ENCODE results near the gene RRP8. TPM values are rescaled to one million over a fixed set of nuclear protein-coding genes. Genes with fewer than 3 reads are reported as not detected.

RRP8 gene
- total RNA-seq, 1 experiment from 2014 or later, result 17.8 TPM

- H3K4me1 ChIP-seq (ENCODE audit: control insufficient read depth in 1 of 2, insufficient read depth in 2 of 2, low read length in 2 of 2), result no peaks in the 10 kb centered on the region
- H3K27ac ChIP-seq (ENCODE audit: low read depth, low read length), result no peak overlapping the region
- DNase-seq (ENCODE audit: low read depth, low spot score) (no peak), ATAC-seq (no peak)
- H3K4me2 ChIP-seq (ENCODE audit: low read length), result no peak overlapping the region
- BruUV-seq (replicated peaks), result no TSS peak
- no peaks in the 10 kb centered on the region for H4K20me1 ChIP-seq (ENCODE audit: insufficient read depth)
- no peak overlapping the region for H3K9ac ChIP-seq (ENCODE audit: low read length)
- H3K9me3 ChIP-seq (ENCODE audit: control insufficient read depth in 1 of 2, insufficient read depth in 1 of 2, low read depth in 1 of 2, low read length in 2 of 2), result no peaks in the 10 kb centered on the region
- RAD21 ChIA-PET (ENCODE audit: low non-redundant PET in 1 of 2, low total read pairs in 2 of 2, uncharacterized antibody in 2 of 2, unreplicated experiment in 2 of 2), result no interaction called here
- no peak overlapping the region for H3K4me3 ChIP-seq (replicated peaks in 1 of 2; ENCODE audit: low read depth in 1 of 2, low read length in 2 of 2)
- H3K36me3 ChIP-seq (ENCODE audit: control insufficient read depth in 1 of 2, insufficient read depth in 2 of 2, low read length in 2 of 2), result no peaks in the 10 kb centered on the region
- intact Hi-C loops (cut with micrococcal nuclease), result no loop called here
- no peaks in the 10 kb centered on the region for H3K79me2 ChIP-seq (ENCODE audit: insufficient read depth, low read length)
- TF ChIP-seq FOSL1 (IDR thresholded peaks at IDR 0.05; ENCODE audit: low read depth), result no peak
- no peak for TF ChIP-seq CBX3 (IDR thresholded peaks at IDR 0.05; ENCODE audit: low read depth)
- no peak for TF ChIP-seq REST (IDR thresholded peaks at IDR 0.05; ENCODE audit: low read depth)
- TF ChIP-seq SP1 (IDR thresholded peaks at IDR 0.05; ENCODE audit: low read depth), result no peak
- no peak for TF ChIP-seq ZNF274 (IDR thresholded peaks at IDR 0.05; ENCODE audit: low read depth, low read length)
- no peak for TF ChIP-seq EZH2 (IDR thresholded peaks at IDR 0.05)
- TF ChIP-seq CEBPB (IDR thresholded peaks at IDR 0.05; ENCODE audit: low read depth), result no peak
- CTCF ChIA-PET, result no interaction called here
- no peaks in the 10 kb centered on the region for H3K27me3 ChIP-seq (ENCODE audit: insufficient read depth, low read length)
- no peak overlapping the region for H2AFZ ChIP-seq (ENCODE audit: low read depth, low read length, poor library complexity, severe bottlenecking)
- no peaks in the 10 kb centered on the region for H3K9me2 ChIP-seq (ENCODE audit: insufficient read depth)
- POLR2A ChIA-PET, result no interaction called here
Measured at GRCh38 chr11:6545917-6546605, 57.4 kb downstream of the RRP8 start.

Other genes starting within 250 kb of the RRP8 start
- 2.8 TPM for gene SMPD1, start 213.1 kb downstream of the RRP8 start, total RNA-seq (2021; ENCODE audit: unreplicated experiment)
- gene APBB1, start 184.5 kb downstream of the RRP8 start, total RNA-seq (2021; ENCODE audit: unreplicated experiment), result 12.4 TPM
- gene HPX, start 162.6 kb downstream of the RRP8 start, total RNA-seq (2021; ENCODE audit: unreplicated experiment), result 4.6 TPM
- 13.4 TPM for gene TRIM3, start 129.7 kb downstream of the RRP8 start, total RNA-seq (2021; ENCODE audit: unreplicated experiment)
- gene ARFIP2, start 122.3 kb downstream of the RRP8 start, total RNA-seq (2021; ENCODE audit: unreplicated experiment), result 77.9 TPM
- gene TIMM10B, start 122.1 kb downstream of the RRP8 start, total RNA-seq (2021; ENCODE audit: unreplicated experiment), result 22.9 TPM
- 8.0 TPM for gene DNHD1, start 106.3 kb downstream of the RRP8 start, total RNA-seq (2021; ENCODE audit: unreplicated experiment)
- 73.5 TPM for gene ILK, start 158 bp upstream of the RRP8 start, total RNA-seq (2021; ENCODE audit: unreplicated experiment)
- 151 TPM for gene TAF10, start 8.6 kb upstream of the RRP8 start, total RNA-seq (2021; ENCODE audit: unreplicated experiment)
- gene TPP1, start 15.8 kb upstream of the RRP8 start, total RNA-seq (2021; ENCODE audit: unreplicated experiment), result 44.7 TPM
- gene DCHS1, start 52.2 kb upstream of the RRP8 start, total RNA-seq (2021; ENCODE audit: unreplicated experiment), result 0.30 TPM
- 75.0 TPM for gene MRPL17, start 79.7 kb upstream of the RRP8 start, total RNA-seq (2021; ENCODE audit: unreplicated experiment)
- 0.07 TPM for gene OR2AG2, start 168.4 kb upstream of the RRP8 start, total RNA-seq (2021; ENCODE audit: unreplicated experiment)
- gene OR2AG1, start 179.4 kb upstream of the RRP8 start, total RNA-seq (2021; ENCODE audit: unreplicated experiment), result not detected
- 0.22 TPM for gene OR6A2, start 196.1 kb upstream of the RRP8 start, total RNA-seq (2021; ENCODE audit: unreplicated experiment)
- not detected for gene OR10A5, start 242.1 kb upstream of the RRP8 start, total RNA-seq (2021; ENCODE audit: unreplicated experiment)

Measured in HCT116 (cell line).